ENCODE measurements around the gene NISCH.

Gene NISCH

DNA sequence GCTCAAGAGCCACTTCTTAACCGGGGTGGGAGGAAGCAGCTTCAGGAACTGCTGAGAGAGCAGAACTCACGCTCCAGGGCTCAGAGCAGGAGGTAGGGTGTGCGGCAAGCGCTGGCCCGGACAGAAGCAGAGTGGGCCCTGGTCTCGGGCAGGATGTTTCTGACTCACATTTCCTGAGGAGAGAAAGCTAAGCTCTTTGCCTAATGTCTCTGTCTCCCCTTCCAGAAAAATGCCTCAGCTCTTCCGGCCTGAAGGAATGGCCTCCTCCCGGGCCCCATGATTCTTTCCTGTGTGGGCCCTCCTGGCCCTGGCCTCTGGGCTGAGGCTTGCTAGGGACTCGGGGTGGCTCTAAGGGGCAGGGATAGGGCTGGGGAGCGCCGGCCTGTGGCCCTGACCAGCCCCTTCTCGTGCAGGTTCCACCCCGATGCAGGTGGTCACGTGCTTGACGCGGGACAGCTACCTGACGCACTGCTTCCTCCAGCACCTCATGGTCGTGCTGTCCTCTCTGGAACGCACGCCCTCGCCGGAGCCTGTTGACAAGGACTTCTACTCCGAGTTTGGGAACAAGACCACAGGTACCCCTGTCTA is 35.6 kb downstream of the NISCH start:
- FAIRE-seq, result no peak

DNA sequence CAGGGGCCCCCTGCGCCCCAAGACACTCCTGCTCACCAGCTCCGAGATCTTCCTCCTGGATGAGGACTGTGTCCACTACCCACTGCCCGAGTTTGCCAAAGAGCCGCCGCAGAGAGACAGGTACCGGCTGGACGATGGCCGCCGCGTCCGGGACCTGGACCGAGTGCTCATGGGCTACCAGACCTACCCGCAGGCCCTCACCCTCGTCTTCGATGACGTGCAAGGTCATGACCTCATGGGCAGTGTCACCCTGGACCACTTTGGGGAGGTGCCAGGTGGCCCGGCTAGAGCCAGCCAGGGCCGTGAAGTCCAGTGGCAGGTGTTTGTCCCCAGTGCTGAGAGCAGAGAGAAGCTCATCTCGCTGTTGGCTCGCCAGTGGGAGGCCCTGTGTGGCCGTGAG is 36.7 kb downstream of the NISCH start:
- FAIRE-seq, result no peak

DNA sequence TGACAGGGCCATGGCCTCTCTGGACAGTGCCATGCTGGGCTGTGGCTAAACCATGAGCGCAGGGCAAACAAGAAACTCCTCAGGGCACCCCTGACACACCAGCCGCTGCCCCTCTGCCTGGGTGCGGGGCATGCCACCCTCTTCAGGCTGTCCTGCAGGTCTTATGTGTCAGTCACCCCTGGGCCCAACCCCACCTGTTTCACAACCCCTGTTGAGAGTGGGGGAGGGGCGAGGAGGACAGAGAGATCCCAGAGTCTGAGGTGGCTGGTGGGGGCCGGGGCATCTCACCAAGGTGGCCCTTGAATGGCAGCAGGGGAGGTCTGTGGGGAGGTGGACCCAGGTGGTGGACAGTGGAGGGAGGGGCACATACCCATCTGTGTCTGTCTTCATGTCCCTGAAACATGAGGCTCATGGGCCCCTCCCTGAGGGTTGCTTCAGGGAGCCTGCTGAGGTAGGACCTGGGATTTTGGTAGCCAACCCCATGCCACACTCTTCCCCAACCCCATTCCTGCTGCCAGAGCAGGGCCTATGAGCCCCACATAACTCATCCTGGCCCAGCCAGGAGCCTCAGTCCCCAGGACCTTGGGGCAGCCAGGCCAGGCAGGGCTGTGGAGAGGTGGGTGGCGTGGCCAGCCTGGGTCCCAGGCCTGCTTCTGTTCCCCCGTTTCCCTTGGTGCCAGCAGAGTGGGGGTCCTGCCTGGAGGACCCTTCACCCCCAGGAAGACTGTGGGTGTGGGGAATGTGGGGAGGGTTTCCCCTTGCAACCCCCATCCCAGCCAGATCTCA is 38.0 kb downstream of the NISCH start:
- no peak for FAIRE-seq

DNA sequence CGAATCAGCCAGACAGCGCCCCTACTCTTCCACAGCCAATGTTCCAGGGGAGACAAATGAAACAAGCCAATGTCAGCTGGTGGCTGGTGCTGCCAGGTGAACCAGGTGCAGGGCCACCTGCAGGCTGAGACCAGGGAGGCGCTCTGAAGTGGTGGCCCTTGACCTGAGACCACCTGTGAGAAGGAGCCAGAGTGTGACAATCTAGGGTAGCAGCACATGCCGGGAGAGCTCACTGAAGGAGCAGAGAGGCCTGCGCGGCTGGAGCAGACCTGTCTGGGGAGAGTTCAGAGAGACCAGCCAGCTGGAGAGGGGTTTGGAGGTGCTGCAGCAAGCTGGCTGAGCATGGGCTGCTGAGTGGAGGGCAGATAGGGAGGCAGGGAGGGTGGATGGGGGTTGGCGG is 39.0 kb downstream of the NISCH start:
- no peak for FAIRE-seq

DNA sequence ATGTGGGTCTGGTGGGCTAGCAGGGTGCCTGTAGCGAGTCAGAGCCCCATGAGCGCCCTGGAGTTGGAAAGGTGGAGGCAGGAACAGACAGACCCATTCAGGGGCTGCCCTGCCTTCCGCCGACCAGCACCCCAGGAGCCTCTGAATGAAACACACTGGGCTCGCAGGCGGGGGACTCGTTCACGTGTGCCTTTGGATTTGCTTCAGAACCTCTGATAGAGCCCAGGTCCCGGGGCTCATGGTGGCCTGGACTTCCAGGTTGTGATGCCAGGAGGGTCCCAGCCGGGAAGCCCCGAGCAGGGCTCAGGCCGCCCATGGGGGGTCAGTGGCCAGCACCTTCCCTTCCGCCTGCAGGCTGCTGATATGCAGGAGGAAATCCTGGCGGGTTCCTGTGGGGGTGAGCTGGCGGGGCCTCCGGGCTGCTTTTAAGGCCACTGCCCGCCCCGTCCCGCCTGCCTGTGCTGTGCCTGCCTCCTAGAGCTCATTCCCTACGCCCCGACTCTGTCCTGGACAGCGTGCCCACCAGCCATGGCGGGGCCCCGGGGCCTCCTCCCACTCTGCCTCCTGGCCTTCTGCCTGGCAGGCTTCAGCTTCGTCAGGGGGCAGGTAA is 39.6 kb downstream of the NISCH start, which contains the start of gene STAB1:
TSS of gene STAB1 (plus strand) at position 453 of the 610 bp plus-strand sequence. CDS start at position 529, 76 bp downstream.
- FAIRE-seq, result no peak

DNA sequence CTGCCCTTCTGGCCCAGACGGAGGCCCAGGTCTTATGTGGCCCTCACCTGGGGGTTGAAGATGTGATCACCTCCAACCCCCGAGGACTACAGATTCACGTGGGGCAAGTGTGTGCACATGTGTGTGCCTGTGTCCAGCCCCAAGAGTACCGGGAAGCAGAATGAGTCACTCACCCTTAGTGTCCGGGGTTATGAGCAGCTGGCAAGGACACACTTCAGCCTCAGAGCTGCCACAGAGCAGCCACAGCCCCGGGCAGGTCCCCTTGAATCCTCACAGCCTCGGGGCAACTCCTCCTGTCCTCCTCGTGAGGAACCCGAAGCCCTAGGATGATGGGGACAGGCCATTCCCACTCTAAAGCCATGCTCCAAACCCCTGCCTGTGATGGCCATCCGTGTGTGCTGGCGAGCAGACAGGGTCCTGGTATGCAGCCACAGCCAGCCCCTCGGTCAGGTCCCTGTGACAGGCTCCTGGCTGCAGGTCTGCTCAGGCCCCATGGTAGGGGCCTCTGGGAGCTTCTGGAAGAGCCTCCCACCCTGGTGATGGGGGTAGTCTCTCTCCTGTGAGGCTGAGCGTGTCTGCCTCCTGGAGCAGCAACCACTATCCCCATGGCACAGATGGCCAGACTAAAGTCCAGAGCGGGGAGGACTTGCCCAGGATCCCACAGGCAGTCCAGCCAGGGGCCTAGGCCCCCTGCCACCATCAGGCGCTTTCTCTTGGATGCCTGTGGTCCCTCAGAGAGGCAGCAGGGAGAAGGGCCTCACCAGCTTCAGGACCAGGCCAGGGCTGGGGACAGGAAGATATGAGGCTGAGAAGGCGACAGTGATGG is 40.6 kb downstream of the NISCH start:
- FAIRE-seq, result no peak

DNA sequence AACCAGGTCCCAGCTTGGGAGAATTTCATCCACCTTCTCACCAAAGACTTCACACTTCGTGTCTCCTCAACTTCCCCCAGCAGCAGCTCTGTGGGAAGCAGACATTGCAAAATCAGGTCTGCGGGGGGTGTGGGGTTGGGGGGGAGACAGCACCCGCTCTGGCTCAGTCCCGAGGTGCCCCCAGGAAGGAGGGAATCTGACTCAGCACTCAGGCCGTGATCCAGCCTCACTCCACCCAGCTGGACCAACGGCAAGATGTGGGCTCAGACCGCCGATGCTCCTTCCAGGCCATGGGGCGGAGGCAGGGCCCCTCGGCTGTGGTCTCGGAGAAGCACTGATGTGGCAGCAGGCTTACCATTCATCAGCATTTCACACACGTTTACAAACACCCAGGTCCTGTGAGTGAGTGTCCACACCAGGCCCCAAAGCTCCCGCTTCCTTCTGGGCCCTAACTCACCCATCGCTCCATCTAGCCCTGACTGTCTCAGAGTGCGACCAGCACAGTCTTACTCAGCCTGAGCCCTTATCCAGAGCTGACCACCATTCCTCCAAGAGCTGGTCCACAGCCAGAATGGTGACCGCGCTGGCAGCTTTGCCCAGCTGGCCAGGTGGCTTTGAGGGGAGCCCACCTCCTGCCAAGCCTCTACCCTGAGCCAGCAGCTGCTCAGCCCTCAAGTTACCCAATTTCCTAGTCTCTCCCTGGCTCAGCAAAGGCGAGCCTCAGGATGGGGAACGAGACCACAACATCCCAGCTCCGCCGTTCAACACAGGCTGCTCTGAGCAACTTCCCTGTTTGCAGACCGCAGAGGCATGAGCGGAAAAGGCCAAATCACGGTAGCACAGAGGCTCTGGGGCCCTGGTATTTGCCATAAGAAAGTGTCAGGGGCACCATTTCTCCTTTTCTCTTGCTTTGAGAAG is 43.0 kb downstream of the NISCH start:
- FAIRE-seq, result no peak

DNA sequence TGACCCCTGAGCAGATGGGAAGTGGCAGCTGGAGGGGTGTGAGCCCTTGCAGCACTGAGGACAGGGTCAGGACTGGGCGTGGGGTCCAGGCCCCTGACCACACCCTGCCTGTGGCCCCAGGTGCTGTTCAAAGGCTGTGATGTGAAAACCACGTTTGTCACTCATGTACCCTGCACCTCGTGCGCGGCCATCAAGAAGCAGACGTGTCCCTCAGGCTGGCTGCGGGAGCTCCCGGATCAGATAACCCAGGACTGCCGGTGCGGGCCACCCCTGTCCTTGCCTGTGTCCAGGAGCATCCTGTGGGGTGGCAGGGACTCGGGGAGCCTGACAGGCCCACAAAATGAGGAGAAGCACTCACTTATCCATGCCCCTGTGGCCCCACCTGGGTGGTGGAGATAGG is 45.6 kb downstream of the NISCH start:
- FAIRE-seq, result no peak

DNA sequence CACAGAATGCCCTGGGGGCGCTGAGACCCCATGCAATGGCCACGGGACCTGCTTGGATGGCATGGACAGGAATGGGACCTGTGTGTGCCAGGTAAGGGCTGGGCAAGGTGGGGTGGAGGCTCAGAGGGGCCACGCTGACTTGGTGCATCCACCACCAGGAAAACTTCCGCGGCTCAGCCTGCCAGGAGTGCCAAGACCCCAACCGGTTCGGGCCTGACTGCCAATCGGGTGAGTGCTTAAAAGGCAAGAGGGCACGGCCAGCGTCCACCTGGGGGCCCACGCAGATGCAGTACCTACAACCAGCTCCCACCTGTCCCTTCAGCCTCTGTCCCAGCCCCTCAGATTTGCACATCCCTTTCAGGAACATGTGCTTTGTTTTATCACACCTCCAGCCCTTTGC is 46.6 kb downstream of the NISCH start:
- no peak for FAIRE-seq

DNA sequence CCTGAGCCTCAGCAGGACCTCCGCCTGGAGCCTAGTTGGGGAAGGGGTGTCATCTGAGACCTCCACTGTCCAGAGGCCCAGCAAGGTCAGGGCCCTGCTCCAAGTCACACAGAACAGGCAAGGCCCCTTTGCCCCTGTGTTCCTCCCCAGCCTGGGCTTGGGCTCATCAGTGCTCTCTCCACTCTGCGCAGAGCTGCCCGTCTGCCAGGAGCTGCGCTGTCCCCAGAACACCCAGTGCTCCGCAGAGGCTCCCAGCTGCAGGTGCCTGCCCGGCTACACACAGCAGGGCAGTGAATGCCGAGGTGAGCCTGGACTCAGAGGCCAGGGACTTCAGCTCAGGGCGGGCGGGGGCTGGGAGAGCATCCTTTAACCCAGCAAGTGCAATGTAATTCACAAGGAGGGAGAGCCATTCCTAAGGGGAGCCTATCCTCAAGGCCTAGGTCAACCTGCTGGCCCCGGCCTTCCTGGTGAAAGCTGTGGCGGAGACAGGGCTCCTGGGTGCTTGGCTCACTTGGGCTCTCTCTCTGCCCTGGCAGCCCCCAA is 47.5 kb downstream of the NISCH start:
- no peak for FAIRE-seq

DNA sequence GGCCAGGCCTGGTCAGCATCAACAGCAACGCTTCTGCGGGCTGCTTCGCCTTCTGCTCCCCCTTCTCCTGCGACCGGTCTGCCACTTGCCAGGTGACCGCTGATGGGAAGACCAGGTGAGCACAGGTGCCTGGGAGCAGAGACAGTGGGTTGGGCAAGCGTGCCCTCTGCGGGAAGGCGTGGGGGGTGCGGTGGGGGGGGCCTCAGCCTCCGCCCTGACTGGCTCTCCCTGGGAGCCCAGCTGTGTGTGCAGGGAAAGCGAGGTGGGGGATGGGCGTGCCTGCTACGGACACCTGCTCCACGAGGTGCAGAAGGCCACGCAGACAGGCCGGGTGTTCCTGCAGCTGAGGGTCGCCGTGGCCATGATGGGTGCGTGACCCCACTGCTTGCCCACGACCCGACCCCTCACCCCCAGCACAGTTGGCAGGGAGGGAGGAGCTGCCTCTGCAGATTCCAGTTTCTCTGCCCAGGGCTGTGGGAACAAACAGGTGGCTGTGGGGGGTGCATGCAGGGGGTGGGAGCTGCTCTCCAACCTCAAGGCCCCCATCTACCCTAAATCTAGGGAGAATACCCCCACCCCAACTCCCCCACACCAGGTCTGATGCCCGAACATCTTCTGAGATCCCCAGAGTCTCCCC is 48.5 kb downstream of the NISCH start:
- no peak for FAIRE-seq

DNA sequence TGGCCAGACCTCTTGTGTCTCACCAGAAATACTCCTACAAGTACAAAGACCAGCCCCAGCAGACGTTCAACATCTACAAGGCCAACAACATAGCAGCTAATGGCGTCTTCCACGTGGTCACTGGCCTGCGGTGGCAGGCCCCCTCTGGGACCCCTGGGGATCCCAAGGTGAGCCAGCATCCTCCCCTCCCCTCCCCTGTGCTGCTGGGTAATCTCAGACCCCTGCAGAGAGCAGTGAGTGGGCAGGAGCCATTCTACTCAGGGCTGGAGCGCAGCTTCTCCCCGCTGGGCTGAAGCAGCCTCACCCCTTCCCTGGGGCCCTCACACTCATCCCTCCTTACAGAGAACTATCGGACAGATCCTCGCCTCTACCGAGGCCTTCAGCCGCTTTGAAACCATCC is 49.6 kb downstream of the NISCH start:
- FAIRE-seq, result no peak

DNA sequence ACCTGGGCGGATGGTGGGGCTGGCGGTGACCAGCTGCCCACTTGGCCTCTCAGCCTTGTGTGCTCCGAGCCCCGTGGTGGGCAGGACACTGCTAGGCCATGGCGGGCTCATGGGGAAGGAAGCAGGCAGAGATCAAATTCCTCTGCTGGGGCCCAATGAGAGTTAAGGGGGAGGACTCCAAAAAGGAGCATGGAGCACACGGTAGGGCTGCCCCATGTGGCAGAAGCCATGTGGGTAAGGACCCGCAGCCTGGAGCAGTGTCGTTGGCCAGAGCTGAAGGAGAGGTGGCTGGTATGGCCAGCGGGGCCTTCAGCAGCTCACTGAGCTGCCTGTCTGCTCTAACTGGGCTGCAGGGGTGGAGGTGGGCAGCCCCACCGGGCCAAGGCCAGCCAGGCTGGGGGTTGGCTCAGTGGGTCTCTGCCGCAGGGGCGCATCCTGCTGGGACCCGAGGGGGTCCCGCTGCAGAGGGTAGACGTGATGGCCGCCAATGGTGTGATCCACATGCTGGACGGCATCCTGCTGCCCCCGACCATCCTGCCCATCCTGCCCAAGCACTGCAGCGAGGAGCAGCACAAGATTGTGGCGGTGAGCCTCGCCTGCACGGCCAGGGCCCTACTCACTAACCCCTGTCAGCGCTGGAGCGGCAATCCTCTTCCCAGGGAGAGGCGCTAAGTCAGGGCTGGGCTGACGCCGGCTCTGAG is 51.0 kb downstream of the NISCH start:
- no peak for FAIRE-seq

DNA sequence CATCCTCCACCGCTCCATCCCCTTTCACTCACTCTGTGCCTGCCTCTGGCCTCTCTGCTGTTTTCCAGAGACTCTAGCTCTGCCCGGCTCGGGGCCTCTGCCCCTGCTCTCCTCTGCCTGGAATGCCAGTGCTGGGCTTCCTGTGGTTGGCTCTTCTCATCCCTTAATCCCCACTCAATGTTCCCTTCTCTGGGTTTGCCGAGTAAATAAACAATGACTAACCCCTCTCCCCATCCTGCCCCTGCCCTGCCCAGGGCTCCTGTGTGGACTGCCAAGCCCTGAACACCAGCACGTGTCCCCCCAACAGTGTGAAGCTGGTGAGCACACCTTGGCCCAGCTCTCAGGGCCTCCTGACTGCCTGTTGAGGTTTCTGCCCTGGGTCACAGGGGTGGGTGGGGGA is 52.0 kb downstream of the NISCH start:
- FAIRE-seq, result no peak

DNA sequence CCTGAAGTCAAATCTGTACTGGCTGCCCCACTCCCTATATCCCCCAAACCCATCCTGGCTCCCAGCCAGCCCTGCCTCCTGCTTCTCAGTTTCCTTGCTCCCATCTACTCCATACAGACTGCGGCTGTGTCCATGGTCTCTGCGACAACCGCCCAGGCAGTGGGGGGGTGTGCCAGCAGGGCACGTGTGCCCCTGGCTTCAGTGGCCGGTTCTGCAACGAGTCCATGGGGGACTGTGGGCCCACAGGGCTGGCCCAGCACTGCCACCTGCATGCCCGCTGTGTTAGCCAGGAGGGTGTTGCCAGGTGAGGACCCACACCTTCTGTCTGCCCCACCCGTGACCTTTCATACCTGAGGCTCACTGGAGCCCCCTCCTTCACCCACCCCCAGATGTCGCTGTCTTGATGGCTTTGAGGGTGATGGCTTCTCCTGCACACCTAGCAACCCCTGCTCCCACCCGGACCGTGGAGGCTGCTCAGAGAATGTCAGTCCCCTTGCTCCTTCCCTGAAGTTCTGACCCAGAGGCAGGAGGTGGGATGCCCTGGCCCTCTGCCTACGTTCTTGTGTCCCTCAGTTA is 54.4 kb downstream of the NISCH start:
- no peak for FAIRE-seq

DNA sequence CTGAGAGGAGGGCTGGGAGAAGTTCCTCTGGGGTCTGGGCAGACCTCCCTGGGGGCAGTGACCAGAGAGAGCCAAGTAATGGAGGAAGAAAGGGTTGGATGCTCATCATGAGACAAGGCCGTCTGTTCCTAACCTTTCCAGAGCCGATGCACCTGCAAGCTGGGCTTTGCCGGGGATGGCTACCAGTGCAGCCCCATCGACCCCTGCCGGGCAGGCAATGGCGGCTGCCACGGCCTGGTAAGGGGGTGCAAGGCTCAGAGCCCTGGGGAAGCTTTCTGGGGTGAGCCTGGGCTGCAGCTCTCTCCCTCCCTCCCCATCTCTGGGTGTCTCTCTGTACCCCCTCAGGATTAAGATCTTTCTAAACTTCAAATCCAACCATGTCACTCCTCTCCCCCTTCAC is 56.1 kb downstream of the NISCH start:
- FAIRE-seq, result no peak

DNA sequence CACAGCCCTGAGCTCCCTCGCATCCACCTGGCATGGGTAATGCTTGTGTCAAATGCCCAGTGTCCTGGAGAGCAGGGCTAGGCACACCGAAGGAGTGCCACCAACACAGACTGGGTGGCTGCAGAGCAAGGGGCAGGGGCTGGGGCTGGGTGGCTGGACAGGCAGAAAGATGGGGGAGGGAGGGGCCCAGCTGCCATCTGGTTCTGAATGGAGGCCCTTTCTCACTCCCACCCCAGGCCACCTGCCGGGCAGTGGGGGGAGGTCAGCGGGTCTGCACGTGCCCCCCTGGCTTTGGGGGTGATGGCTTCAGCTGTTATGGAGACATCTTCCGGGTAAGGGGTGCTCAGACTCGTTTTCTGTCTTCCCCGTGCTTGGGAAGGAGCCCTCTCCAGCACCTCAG is 56.7 kb downstream of the NISCH start:
- no peak for FAIRE-seq

DNA sequence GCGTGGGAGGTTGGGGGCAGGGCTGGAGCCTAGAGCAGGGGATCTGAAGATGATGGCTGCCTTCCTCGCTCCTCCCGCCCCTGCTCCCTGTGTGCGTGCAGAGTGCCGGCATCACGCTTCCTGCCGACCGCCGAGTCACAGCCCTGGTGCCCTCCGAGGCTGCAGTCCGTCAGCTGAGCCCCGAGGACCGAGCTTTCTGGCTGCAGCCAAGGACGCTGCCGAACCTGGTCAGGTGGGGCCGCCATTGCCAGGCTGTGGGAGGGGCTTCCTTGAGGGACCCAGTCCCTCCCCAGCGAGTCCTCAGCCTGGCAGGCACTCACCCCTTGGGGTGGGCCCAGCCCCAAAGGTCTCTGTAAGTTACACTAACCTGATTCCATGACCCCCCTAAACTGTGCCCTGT is 57.3 kb downstream of the NISCH start:
- FAIRE-seq, result no peak

DNA sequence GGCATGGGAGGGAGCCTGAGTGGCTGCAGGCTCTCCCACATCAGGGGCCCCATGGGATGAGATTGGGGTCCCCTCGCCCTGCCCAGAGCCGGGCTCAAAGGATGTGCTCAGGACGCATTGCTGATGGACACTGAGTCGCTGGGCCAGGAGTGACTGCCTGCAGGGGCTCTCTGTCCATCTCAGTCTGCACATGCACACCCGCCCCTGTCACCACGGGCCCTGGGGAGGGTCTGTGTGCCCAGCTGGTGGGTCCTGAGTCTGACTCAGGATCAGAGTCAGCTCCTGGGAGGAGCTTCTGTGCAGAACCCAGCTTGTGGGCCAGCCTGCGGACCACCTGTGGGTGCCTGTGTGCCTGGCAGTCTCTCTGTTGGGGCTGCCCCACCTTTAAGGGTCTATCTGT is 57.9 kb downstream of the NISCH start:
- FAIRE-seq, result no peak

DNA sequence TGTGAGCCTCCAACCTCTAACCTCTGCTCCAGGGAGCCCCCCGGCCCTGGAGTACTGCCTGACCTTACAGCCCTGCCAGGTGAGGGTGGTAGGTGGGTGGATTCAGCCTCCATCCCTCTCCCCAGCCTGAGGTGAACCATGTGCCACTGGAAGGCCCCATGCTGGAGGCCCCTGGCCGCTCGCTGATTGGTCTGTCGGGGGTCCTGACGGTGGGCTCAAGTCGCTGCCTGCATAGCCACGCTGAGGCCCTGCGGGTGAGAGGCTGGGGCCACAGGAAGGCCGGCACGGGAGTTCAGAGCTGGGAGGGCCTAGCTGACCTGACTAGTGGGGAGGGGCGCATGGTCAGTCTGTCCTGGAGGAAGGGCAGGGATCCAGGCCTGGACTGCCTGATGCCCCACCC is 59.2 kb downstream of the NISCH start:
- no peak for FAIRE-seq

DNA sequence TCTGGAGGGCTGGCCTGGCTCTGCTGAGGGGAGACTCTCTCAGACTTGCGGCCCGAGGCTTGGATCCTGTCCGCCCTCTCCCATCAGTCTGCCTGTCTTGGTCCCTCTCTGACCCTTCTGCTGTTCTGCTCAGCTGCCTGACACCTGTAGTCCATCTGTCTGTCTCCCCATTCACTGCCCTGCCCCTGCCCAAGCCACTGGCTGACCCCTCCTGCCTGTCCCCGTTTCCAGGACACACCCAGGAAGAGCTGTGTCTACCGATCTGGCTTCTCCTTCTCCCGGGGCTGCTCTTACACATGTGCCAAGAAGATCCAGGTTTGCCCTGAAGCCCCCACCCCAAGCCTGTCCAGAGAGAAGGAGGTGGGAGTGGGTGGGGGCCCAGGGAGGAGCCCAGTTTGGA is 59.8 kb downstream of the NISCH start:
- FAIRE-seq, result no peak
